Measurements from ENCODE around the gene SLC39A2.
"Not testable (repeated sequence)": the region's sequence is repeated elsewhere in the genome, so short reads cannot be mapped to it uniquely, and the experiment has no call there.

SLC39A2 gene

DNA sequence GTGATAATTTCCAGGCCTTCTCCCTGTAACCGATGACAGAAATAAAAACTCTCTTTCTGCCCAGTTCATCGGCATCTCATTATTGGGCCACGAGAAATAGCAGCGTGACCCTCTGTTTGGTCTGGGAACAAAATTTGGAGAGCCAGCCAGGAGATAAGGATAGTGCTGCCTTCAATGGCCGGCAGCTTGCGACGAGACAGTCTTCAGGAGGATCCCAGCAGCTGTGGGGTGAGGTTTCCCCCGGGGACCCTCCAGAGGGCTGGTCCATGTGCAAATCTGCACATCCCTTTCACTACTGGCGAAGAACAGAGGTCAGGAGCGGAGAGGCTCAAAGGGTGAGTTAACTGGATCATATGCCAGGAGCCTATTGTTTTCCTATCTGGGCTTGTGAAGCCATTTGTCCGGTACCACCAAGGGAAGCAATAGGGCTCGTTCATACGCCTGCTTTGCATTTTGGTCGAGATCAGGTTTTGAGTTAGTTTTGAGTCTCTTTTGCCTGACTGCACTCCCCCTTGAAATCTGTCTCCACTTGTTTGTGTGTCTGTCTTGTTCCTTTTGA lies 4.8 kb downstream of the SLC39A2 start:
- no peak for DNase-seq (ENCODE audit: low spot score)
- in situ Hi-C loops (cut with MboI; ENCODE audit: low sequenced_read_pairs, unreplicated experiment), result no loop called here
- TF ChIP-seq, protein P1, sequence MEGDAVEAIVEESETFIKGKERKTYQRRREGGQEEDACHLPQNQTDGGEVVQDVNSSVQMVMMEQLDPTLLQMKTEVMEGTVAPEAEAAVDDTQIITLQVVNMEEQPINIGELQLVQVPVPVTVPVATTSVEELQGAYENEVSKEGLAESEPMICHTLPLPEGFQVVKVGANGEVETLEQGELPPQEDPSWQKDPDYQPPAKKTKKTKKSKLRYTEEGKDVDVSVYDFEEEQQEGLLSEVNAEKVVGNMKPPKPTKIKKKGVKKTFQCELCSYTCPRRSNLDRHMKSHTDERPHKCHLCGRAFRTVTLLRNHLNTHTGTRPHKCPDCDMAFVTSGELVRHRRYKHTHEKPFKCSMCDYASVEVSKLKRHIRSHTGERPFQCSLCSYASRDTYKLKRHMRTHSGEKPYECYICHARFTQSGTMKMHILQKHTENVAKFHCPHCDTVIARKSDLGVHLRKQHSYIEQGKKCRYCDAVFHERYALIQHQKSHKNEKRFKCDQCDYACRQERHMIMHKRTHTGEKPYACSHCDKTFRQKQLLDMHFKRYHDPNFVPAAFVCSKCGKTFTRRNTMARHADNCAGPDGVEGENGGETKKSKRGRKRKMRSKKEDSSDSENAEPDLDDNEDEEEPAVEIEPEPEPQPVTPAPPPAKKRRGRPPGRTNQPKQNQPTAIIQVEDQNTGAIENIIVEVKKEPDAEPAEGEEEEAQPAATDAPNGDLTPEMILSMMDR (IDR thresholded peaks at IDR 0.05; ENCODE audit: borderline replicate concordance, control extremely low read depth, extremely low read depth, insufficient read depth, missing control alignments), result no peak

DNA sequence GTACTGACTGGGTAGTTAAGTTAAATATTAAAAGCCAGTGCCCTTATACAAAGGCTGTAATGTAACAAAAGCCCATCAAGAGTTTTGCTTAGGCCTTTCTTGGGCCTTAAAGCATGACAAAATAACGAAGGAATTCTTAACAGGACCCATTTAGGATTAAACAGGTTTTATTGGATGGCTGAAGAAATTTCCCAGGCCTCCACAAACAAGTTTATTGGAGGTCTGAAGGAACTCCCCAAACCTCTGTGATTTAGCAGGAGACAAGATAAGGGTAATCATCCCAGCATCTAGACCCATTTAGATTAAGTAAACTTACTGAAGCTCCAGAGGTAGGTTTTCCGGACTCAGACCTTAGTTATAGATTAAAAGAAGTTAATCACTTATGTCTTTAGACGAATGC lies 10.6 kb downstream of the SLC39A2 start:
- DNase-seq (ENCODE audit: low spot score), result not testable (repeated sequence)
- in situ Hi-C loops (cut with MboI; ENCODE audit: low sequenced_read_pairs, unreplicated experiment), result loop anchor here (10.0 kb wide), 1 partner anchor 85 kb away; the partner anchor contains the start of gene ZNF219

DNA sequence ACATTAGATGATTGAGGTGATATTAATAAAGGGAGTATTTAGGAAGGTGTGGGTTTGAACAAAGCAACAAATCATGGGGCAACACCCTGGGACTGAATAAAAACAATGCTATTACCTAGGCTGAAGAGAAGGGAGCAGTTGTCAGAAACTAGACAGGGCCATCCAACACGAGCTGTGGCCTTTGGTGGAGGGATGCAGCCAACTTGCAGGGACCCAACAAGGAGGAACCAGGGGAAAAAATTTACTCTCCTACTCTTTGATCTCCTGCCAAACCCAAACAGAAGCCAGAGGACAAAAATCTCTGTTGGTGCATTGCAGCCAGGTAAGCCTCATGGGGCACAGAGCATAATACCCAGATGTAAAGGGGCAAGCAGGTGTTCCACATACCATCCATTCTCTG lies 12.0 kb downstream of the SLC39A2 start:
- in situ Hi-C loops (cut with MboI; ENCODE audit: low sequenced_read_pairs, unreplicated experiment), result loop anchor here (10.0 kb wide), 1 partner anchor 84 kb away; the partner anchor contains the start of gene ZNF219
- DNase-seq (ENCODE audit: low spot score), result no peak
- TF ChIP-seq, protein P1 (IDR thresholded peaks at IDR 0.05; ENCODE audit: borderline replicate concordance, control extremely low read depth, extremely low read depth, insufficient read depth, missing control alignments), result no peak

DNA sequence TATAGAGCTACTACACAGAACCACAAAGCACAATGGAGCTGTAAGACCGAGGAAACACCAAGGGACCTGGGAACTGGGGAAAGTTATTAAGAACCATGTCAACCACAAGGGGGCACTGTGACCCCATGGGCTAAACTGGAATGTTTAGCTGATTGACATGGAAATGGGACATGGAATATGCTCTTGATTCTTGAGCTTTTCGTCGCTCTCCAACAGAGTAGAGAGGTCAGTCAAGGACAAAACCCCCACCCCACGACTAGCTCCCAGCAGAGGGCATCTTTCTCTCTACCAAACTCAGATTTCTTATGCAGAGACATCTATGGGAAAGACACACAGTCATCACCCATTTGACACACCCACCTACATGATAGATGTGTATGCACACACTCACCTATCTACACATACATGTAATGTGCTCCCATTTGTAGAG lies 15.7 kb downstream of the SLC39A2 start:
- peak; percentile 70 for DNase-seq (ENCODE audit: low spot score)
- in situ Hi-C loops (cut with MboI; ENCODE audit: low sequenced_read_pairs, unreplicated experiment), result loop anchor here (10.0 kb wide), 1 partner anchor 80 kb away; the partner anchor contains the start of gene ZNF219
- TF ChIP-seq, protein P1 (IDR thresholded peaks at IDR 0.05; ENCODE audit: borderline replicate concordance, control extremely low read depth, extremely low read depth, insufficient read depth, missing control alignments), result peak; percentile 73

DNA sequence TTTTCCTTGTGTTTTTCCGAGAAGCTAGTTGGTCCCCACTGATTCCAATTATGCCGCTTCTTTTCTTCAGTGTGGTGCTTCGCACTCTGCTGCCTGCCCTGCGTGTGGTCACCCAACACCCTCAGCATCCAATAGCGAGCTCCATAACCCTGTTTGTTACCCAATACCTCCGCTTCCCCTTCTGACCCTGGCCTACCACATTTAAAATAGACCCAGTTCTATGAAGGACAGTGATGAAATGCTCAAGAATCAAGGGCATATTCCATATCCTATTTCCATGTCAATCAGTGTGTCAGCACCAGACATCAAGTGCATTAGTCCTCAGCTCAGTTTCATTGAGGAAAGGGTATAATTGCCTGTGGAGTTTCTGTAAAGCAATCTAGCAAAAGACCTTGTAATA lies 16.2 kb downstream of the SLC39A2 start:
- TF ChIP-seq, protein P1 (IDR thresholded peaks at IDR 0.05; ENCODE audit: borderline replicate concordance, control extremely low read depth, extremely low read depth, insufficient read depth, missing control alignments), result no peak
- in situ Hi-C loops (cut with MboI; ENCODE audit: low sequenced_read_pairs, unreplicated experiment), result loop anchor here (10.0 kb wide), 1 partner anchor 79 kb away; the partner anchor contains the start of gene ZNF219
- no peak for DNase-seq (ENCODE audit: low spot score)

DNA sequence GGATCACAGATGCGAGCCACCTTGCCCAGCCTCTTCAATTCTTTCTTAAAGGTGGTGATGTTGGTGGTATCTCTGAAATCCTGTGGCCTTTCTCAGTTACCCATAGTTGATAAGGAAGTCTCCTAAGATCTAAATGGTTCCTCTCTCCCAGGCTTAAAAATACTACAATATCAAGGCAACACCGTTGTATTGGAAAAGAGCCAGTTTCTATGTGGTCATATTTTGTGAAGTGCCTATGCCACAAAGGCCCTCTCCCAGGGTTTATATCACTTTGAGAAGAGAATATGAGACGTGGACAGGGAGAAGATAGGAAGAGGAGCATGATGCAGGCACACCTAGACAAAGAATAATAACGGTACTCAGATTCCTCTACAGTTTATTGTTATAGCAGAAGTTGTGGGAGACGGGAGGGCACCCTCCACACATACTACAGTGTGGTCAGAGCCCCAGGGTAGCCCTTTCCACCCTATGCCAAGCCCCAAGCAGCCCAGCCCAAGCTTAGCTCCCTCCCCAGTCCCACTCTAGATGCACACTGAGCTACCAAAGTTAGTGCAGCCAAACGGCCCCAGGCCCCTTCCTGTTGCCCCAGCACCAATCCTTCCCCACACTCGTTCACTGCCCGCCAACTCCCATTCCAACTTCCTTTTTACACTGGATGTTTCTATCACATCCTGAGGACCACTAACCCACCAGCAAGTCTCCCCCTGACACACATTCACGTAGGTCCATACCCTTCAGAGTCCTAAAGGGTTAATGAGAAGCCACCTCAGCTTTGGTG lies 17.5 kb downstream of the SLC39A2 start:
- no peak for DNase-seq (ENCODE audit: low spot score)
- TF ChIP-seq, protein P1 (IDR thresholded peaks at IDR 0.05; ENCODE audit: borderline replicate concordance, control extremely low read depth, extremely low read depth, insufficient read depth, missing control alignments), result no peak
- in situ Hi-C loops (cut with MboI; ENCODE audit: low sequenced_read_pairs, unreplicated experiment), result loop anchor here (10.0 kb wide), 1 partner anchor 78 kb away; the partner anchor contains the start of gene ZNF219
